GM12878 (cell line): ENCODE measurements around the gene CABYR.

Experiments used
- ASH2L ChIP-seq: fragments of 300-600, 200-600 bp; sonication (generic); IDR thresholded peaks from 2 replicates; pipeline ENCODE4 v1.6.1; 2017; ENCODE audit warnings: low read depth, mild to moderate bottlenecking, borderline replicate concordance
- CEBPB ChIP-seq, 2 experiments: fragments of 150-350 bp in 1 of 2; IDR thresholded peaks; 2 replicates each; pipeline ENCODE4 v1.6.1; 2012 to 2014; ENCODE audit warnings: low read depth in 2 of 2, low read length in 2 of 2, borderline replicate concordance in 1 of 2, inconsistent platforms in 1 of 2
- CTCF ChIP-seq, 3 experiments: IDR thresholded peaks in 2 of 3; conservative IDR thresholded peaks in 1 of 3; 2 replicates each; pipeline ENCODE4 v1.5.1; 2011; ENCODE audit warnings: low read depth in 3 of 3, low read length in 3 of 3, mild to moderate bottlenecking in 3 of 3, control low read depth in 2 of 3, moderate library complexity in 2 of 3, inconsistent platforms in 1 of 3, mixed read lengths in 1 of 3; ENCODE audit not compliant: control insufficient read depth in 2 of 3, insufficient read depth in 1 of 3; ENCODE audit errors: extremely low read depth in 1 of 3
- E2F4 ChIP-seq: IDR thresholded peaks from 2 replicates; pipeline ENCODE4 v1.6.1; 2012; ENCODE audit warnings: low read depth, low read length, improper control_type of control experiment
- FOXK2 ChIP-seq: fragments of 450-650 bp; IDR thresholded peaks from 2 replicates; pipeline ENCODE4 v1.6.1; 2017; ENCODE audit warnings: mild to moderate bottlenecking, moderate library complexity
- MAX ChIP-seq: IDR thresholded peaks from 2 replicates; pipeline ENCODE4 v1.6.1; 2012; ENCODE audit warnings: low read depth, low read length, improper control_type of control experiment
- NBN ChIP-seq: fragments of 450-650 bp; IDR thresholded peaks from 2 replicates; pipeline ENCODE4 v1.6.1; 2016
- POLR2A ChIP-seq: IDR thresholded peaks from 2 replicates; pipeline ENCODE4 v1.6.1; 2011; ENCODE audit warnings: low read depth, mild to moderate bottlenecking, low read length
- PRDM15 ChIP-seq: fragments of 450-650 bp; formaldehyde crosslinking; IDR thresholded peaks from 2 replicates; pipeline ENCODE4 v1.4.0; 2020; ENCODE audit warnings: mild to moderate bottlenecking, moderate library complexity
- RCOR1 ChIP-seq: conservative IDR thresholded peaks from 2 replicates; pipeline ENCODE4 v1.6.1; 2012; ENCODE audit warnings: low read depth, low read length, improper control_type of control experiment
- RFX5 ChIP-seq: IDR thresholded peaks from 2 replicates; pipeline ENCODE4 v1.6.1; 2011; ENCODE audit warnings: low read depth, low read length, improper control_type of control experiment
- STAT3 ChIP-seq: IDR thresholded peaks from 2 replicates; pipeline ENCODE4 v1.6.1; 2011; ENCODE audit warnings: low read depth, low read length, improper control_type of control experiment
- SUZ12 ChIP-seq: fragments of 200-600 bp; sonication (generic); IDR thresholded peaks from one replicate; pipeline ENCODE4 v1.6.1; 2018; ENCODE audit warnings: antibody characterized with exemption, mild to moderate bottlenecking; ENCODE audit not compliant: unreplicated experiment
- YY1 ChIP-seq: IDR thresholded peaks from 2 replicates; pipeline ENCODE4 v1.6.1; 2011; ENCODE audit warnings: low read depth, mild to moderate bottlenecking, low read length

- TF ChIP-seq FOXK2, result no peak
- TF ChIP-seq RCOR1, result no peak
- TF ChIP-seq POLR2A, result no peak
- TF ChIP-seq NBN, result no peak
- no peak for TF ChIP-seq PRDM15 (CRISPR knock-in tag)
- TF ChIP-seq CTCF (IDR thresholded peaks at IDR 0.05 in 2 of 3, conservative IDR thresholded peaks at IDR 0.05 in 1 of 3; ENCODE audit: control insufficient read depth in 2 of 3, extremely low read depth in 1 of 3, insufficient read depth in 1 of 3, low read depth in 3 of 3, low read length in 3 of 3), result no peak
- TF ChIP-seq E2F4, result no peak
- no peak for TF ChIP-seq CEBPB (IDR thresholded peaks at IDR 0.05; ENCODE audit: borderline replicate concordance in 1 of 2, low read depth in 2 of 2, low read length in 2 of 2)
- no peak for TF ChIP-seq YY1
- no peak for TF ChIP-seq ASH2L
- no peak for TF ChIP-seq MAX
- TF ChIP-seq SUZ12, result no peak
- no peak for TF ChIP-seq RFX5
- TF ChIP-seq STAT3, result no peak
Measured at GRCh38 chr18:24187049-24187448, 48.2 kb downstream of the CABYR start.
